Endothelial cell (in vitro differentiated cells): Measurements from ENCODE around the gene NIPAL3. TPM values are rescaled to one million over a fixed set of nuclear protein-coding genes. Genes with fewer than 3 reads are reported as not detected.
A peak's percentile ranks its signal among the peaks of the same experiment; 100 is the strongest.

Experiments
- DNase-seq: peaks from one replicate; pipeline ENCODE4 v3.0.0; 2021; ENCODE audit warnings: low spot score
- H3K27ac Mint-ChIP-seq: one replicate; pipeline ENCODE4 v1.8.0; 2021; ENCODE audit warnings: mixed read lengths, inconsistent platforms; ENCODE audit not compliant: unreplicated experiment
- H3K27me3 Mint-ChIP-seq: one replicate; pipeline ENCODE4 v1.8.0; 2021; ENCODE audit warnings: mild to moderate bottlenecking, moderate library complexity, mixed read lengths, inconsistent platforms; ENCODE audit not compliant: unreplicated experiment
- H3K36me3 Mint-ChIP-seq: one replicate; pipeline ENCODE4 v1.8.0; 2021; ENCODE audit warnings: mild to moderate bottlenecking, low read depth, mixed read lengths, inconsistent platforms; ENCODE audit not compliant: unreplicated experiment
- H3K4me1 Mint-ChIP-seq: one replicate; pipeline ENCODE4 v1.8.0; 2021; ENCODE audit warnings: mild to moderate bottlenecking, mixed read lengths, inconsistent platforms; ENCODE audit not compliant: unreplicated experiment
- H3K4me3 Mint-ChIP-seq: one replicate; pipeline ENCODE4 v1.8.0; 2021; ENCODE audit warnings: mild to moderate bottlenecking, mixed read lengths, inconsistent platforms; ENCODE audit not compliant: unreplicated experiment
- H3K9me3 Mint-ChIP-seq: one replicate; pipeline ENCODE4 v1.8.0; 2021; ENCODE audit warnings: mixed read lengths, inconsistent platforms; ENCODE audit not compliant: unreplicated experiment
- CTCF ChIP-seq: fragments of 200-600 bp; sonication (generic); IDR thresholded peaks from one replicate; pipeline ENCODE4 v1.5.0; 2021; ENCODE audit warnings: antibody characterized with exemption; ENCODE audit not compliant: unreplicated experiment
- total RNA-seq: library from RNA; stranded (reverse); fragmentation: NEBNext Ultra II Directional; extraction: Animal tissue kit (Norgen Biotek cat#: 25700); gene quantifications from one replicate; pipeline ENCODE4 v1.2.1, GENCODE V29; 2021; ENCODE audit not compliant: unreplicated experiment

The NIPAL3 gene
- total RNA-seq, 1 donor from 2014 or later, result 9.4 TPM

- H3K4me3 Mint-ChIP-seq, result peak overlapping the region; percentile 100
- DNase-seq, result peak; percentile 9
- peaks cover 43% of the 10 kb centered on the region for H3K4me1 Mint-ChIP-seq
- H3K36me3 Mint-ChIP-seq, result peaks cover 8% of the 10 kb centered on the region
- TF ChIP-seq CTCF, result no peak
- H3K27ac Mint-ChIP-seq, result peak overlapping the region; percentile 97
- peaks cover 7% of the 10 kb centered on the region for H3K27me3 Mint-ChIP-seq
- no peaks in the 10 kb centered on the region for H3K9me3 Mint-ChIP-seq
These were observed 87.6 kb downstream of the NIPAL3 start for GRCh38 chr1:24503059-24503751.

- Mint-ChIP-seq H3K4me3 (peak overlapping the region; percentile 100), H3K27ac (peak overlapping the region; percentile 97), H3K36me3 (peaks cover 8% of the 10 kb centered on the region), H3K27me3 (peaks cover 7% of the 10 kb centered on the region), H3K9me3 (no peaks in the 10 kb centered on the region), H3K4me1 (peaks cover 49% of the 10 kb centered on the region)
- DNase-seq, result no peak
- no peak for TF ChIP-seq CTCF
These were observed 88.4 kb downstream of the NIPAL3 start for GRCh38 chr1:24503870-24504523.

- H3K27me3 Mint-ChIP-seq, result peaks cover 7% of the 10 kb centered on the region
These were observed 89.0 kb downstream of the NIPAL3 start for GRCh38 chr1:24504560-24504959.

GRCh38 chr1:24505816-24506215 lies 90.2 kb downstream of the NIPAL3 start:
- Mint-ChIP-seq H3K27me3 (peaks cover 5% of the 10 kb centered on the region), H3K4me3 (no peak overlapping the region), H3K36me3 (peaks cover 8% of the 10 kb centered on the region), H3K9me3 (no peaks in the 10 kb centered on the region), H3K27ac (peak overlapping the region; percentile 7), H3K4me1 (peaks cover 52% of the 10 kb centered on the region)
- DNase-seq, result no peak
- no peak for TF ChIP-seq CTCF

More at GRCh38 chr1:24504560-24504959, 89.0 kb downstream of the NIPAL3 start:
- Mint-ChIP-seq H3K4me3 (peak overlapping the region; percentile 100), H3K36me3 (peaks cover 8% of the 10 kb centered on the region), H3K4me1 (peaks cover 53% of the 10 kb centered on the region), H3K9me3 (no peaks in the 10 kb centered on the region), H3K27ac (no peak overlapping the region)
- DNase-seq, result no peak
- TF ChIP-seq CTCF, result no peak
